Heart left ventricle (tissue), 16 donors: ENCODE results near the gene PEPD. TPM values are rescaled to one million over a fixed set of nuclear protein-coding genes. Genes with fewer than 3 reads are reported as not detected.
A peak's percentile ranks its signal among the peaks of the same experiment; 100 is the strongest.

Source experiments
- ATAC-seq, 4 donors: fragments of 200-7000 bp; cut with Tn5 transposase; one replicate each; pipeline ENCODE4 v1.9.1; 2020 to 2022; ENCODE audit warnings: moderate library complexity in 4 of 4, mild to moderate bottlenecking in 3 of 4, moderate number of reproducible peaks in 1 of 4
- DNase-seq, 5 donors: peaks; one replicate each; pipeline ENCODE4 v3.0.0-alpha.2; 2020
- H3K27ac ChIP-seq, 12 donors: fragments of 200-600 bp; sonication (generic) in 4 of 12; one replicate each; pipeline versions ENCODE4 v1.5.0 to v1.8.0; 2016 to 2022; ENCODE audit warnings: mild to moderate bottlenecking in 2 of 12
- H3K27me3 ChIP-seq, 9 donors: fragments of 200-600 bp; sonication (generic) in 2 of 9; one replicate each; pipeline versions ENCODE4 v1.5.1 to v1.8.0; 2016 to 2022; ENCODE audit warnings: mild to moderate bottlenecking in 3 of 9
- H3K36me3 ChIP-seq, 9 donors: fragments of 200-600 bp; sonication (generic) in 2 of 9; one replicate each; pipeline versions ENCODE4 v1.5.0 to v1.8.0; 2018 to 2022; ENCODE audit warnings: mild to moderate bottlenecking in 2 of 9
- H3K4me1 ChIP-seq, 12 donors: fragments of 200-600 bp; sonication (generic) in 4 of 12; one replicate each; pipeline versions ENCODE4 v1.5.0 to v1.8.0; 2016 to 2022; ENCODE audit warnings: mild to moderate bottlenecking in 3 of 12
- H3K4me3 ChIP-seq, 12 donors: fragments of 200-600 bp; sonication (generic) in 4 of 12; one replicate each; pipeline versions ENCODE4 v1.5.0 to v1.8.0; 2017 to 2022; ENCODE audit warnings: mild to moderate bottlenecking in 9 of 12, moderate library complexity in 4 of 12
- H3K9me3 ChIP-seq, 12 donors: fragments of 200-600 bp; sonication (generic) in 4 of 12; one replicate each; pipeline versions ENCODE4 v1.5.0 to v1.8.0; 2016 to 2022; ENCODE audit warnings: mild to moderate bottlenecking in 1 of 12
- CTCF ChIP-seq, 12 donors: fragments of 200-600 bp; sonication (generic) in 4 of 12; IDR thresholded peaks; one replicate each; pipeline versions ENCODE4 v1.5.0 to v1.8.0; 2018 to 2022; ENCODE audit warnings: antibody characterized with exemption in 12 of 12, mild to moderate bottlenecking in 5 of 12
- POLR2A ChIP-seq, 2 donors: fragments of 450-650 bp; IDR thresholded peaks; one replicate each; pipeline ENCODE4 v1.6.1; 2017; ENCODE audit warnings: antibody characterized with exemption in 2 of 2, mild to moderate bottlenecking in 2 of 2, moderate library complexity in 2 of 2
- WGBS, 4 donors: extraction: QIAGEN DNeasy Blood & Tissue Kit in 2 of 4; methylation state at CpG; one replicate each; pipeline versions ENCODE4 v1.1.5 to v1.1.7; 2013 to 2018; 5-methylcytosine and 5-hydroxymethylcytosine counted together
- intact Hi-C, 10 donors: fragments of 100-400 bp; cut with DNase I; formaldehyde crosslinking; loops; one replicate each; pipeline versions ENCODE4 v1.11.1 to v1.14.2; 2022
- long read RNA-seq, 3 donors: library from polyadenylated mRNA; unstranded; transcript quantifications; one replicate each; pipeline ENCODE4 v2.0.0, GENCODE V29; 2020 to 2021
- polyA plus RNA-seq, 2 donors: library from polyadenylated mRNA; stranded (reverse); fragments of 200-250 nt; gene quantifications; one replicate each; pipeline ENCODE4 v1.2.3, GENCODE V29; 2013
- total RNA-seq, 9 donors: library from RNA; depleted of rRNA in 2 of 9; stranded (reverse); fragments of >200 nt in 2 of 9; fragmentation: NEBNext Ultra II Directional in 3 of 9; extraction: Animal tissue kit (Norgen Biotek cat#: 25700) in 3 of 9; gene quantifications; one replicate each; pipeline versions ENCODE4 v1.1.0 to v1.2.4, GENCODE V29; 2016 to 2023
- donor health status: ischemic (EF 13 %, LVEDD 7.1; RV severe dilation, severe dysfunction).
- donor health status: healthy with polysubstance abuse.
- donor health status: DM: no; HTN: yes; CAD: no.
- donor health status: DM: no; HTN: no; CAD: no.
- donor health status: ischemic (EF 25% LVEDD 6.9; RV normal size, moderate dysfunction).
- donor health status: ischemic (EF 25% LVEDD 5.7; RV mildly dilated, moderate dysfunction).
- donor health status: healthy.
- donor health status: DM: yes; HTN: yes; CAD: no.
- donor health status: ischemic (EF 35%, LVEDD 5.7; RV mildly dilated, moderate dysfunction).
- donor health status: nonischemic (EF 11% LVEDD 7.7; RV severe dilation, severe dysfunction).
- donor health status: DM: yes; HTN: yes; CAD: no.
- donor health status: PGD.
- donor health status: ischemic (EF 29% LVEDD 5.4; RV normal size, mild dysfunction).
- donor health status: nonischemic (EF 23%, LVEDD 6.1; RV moderate dilation, normal function).

Gene PEPD
- total RNA-seq (10 to 100 TPM; 24.1 to 45.7 (median 29.9) TPM), polyA plus RNA-seq (10 to 100 TPM; 19.4 to 43.7 TPM)
- long read RNA-seq, donor 1, transcript PEPD-201 (15 exons, 1,910 nt) = major isoform, 61 of 73 reads
- long read RNA-seq, donor 1, partial matches to known transcripts = 9 of 73 reads
- long read RNA-seq, donor 1, other reads (novel, unspliced or antisense) = 3 of 73 reads
- long read RNA-seq, donor 2, transcript PEPD-201 (15 exons, 1,910 nt) = major isoform, 156 of 182 reads
- long read RNA-seq, donor 2, partial matches to known transcripts = 13 of 182 reads
- long read RNA-seq, donor 2, other reads (novel, unspliced or antisense) = 12 of 182 reads
- long read RNA-seq, donor 3, transcript PEPD-201 (15 exons, 1,910 nt) = major isoform, 38 of 54 reads
- long read RNA-seq, donor 3, partial matches to known transcripts = 8 of 54 reads
- long read RNA-seq, donor 3, other reads (novel, unspliced or antisense) = 6 of 54 reads

- Histone ChIP-seq H3K27ac (peak within 1 kb of the TSS in 9 of 12 donors; percentile 17 to 79 (median 56)), H3K4me1 (peaks cover 0 to 18% (median 14%) of the 10 kb centered on the region in 12 donors), H3K27me3 (peaks cover 0 to 5% (median 0%) of the 10 kb centered on the region in 9 donors), H3K4me3 (peak within 1 kb of the TSS; percentile 72 to 98 (median 85)), H3K9me3 (no peaks in the 10 kb centered on the region), H3K36me3 (no peaks in the 10 kb centered on the region)
- intact Hi-C loops = no loop called here
- WGBS, 4 donors = 3 to 7% (median 5%) methylated on average over 23 to 69 of the region's 69 CpGs
- DNase-seq (peak; percentile 91 to 94 (median 92)), ATAC-seq (peak; percentile 98 to 100 (median 99))
- TF ChIP-seq CTCF (IDR thresholded peaks at IDR 0.05) (no peak), POLR2A (IDR thresholded peaks at IDR 0.05) (peak in 1 of 2 donors; percentile 84)
Measured at GRCh38 chr19:33521480-33522370, at the start of gene PEPD. TSS of gene PEPD (minus strand) at chr19:33521791. CDS start at chr19:33521760, 31 bp downstream.

- H3K36me3 ChIP-seq = no peaks in the 10 kb centered on the region
- H3K4me3 ChIP-seq = no peak overlapping the region
- H3K27me3 ChIP-seq = peaks cover 0 to 30% (median 4%) of the 10 kb centered on the region in 9 donors
- TF ChIP-seq POLR2A (IDR thresholded peaks at IDR 0.05) = no peak
- TF ChIP-seq CTCF (IDR thresholded peaks at IDR 0.05) = no peak
- intact Hi-C loops = no loop called here
- DNase-seq (no peak), ATAC-seq (no peak)
- peaks cover 0 to 6% (median 2%) of the 10 kb centered on the region in 12 donors for H3K9me3 ChIP-seq
- 45 to 53% (median 49%) methylated on average over 5 of the region's 5 CpGs for WGBS, 4 donors
- no peaks in the 10 kb centered on the region for H3K4me1 ChIP-seq
- no peak overlapping the region for H3K27ac ChIP-seq
Measured at GRCh38 chr19:33569821-33570220, 48.2 kb upstream of the PEPD start.

GRCh38 chr19:33568706-33569105 is 47.1 kb upstream of the PEPD start:
- no peak overlapping the region for H3K27ac ChIP-seq
- TF ChIP-seq CTCF (IDR thresholded peaks at IDR 0.05) (no peak), POLR2A (IDR thresholded peaks at IDR 0.05) (no peak)
- H3K36me3 ChIP-seq = no peaks in the 10 kb centered on the region
- ATAC-seq (no peak), DNase-seq (no peak)
- H3K4me1 ChIP-seq = no peaks in the 10 kb centered on the region
- H3K4me3 ChIP-seq = no peak overlapping the region
- H3K27me3 ChIP-seq = peaks cover 0 to 38% (median 4%) of the 10 kb centered on the region in 9 donors
- no peaks in the 10 kb centered on the region for H3K9me3 ChIP-seq
- WGBS, 4 donors = 82 to 93% (median 85%) methylated on average over 2 of the region's 2 CpGs
- intact Hi-C loops = no loop called here
